Neural progenitor cell (in vitro differentiated cells): ENCODE data around the gene FOXL3. TPM values are rescaled to one million over a fixed set of nuclear protein-coding genes. Genes with fewer than 3 reads are reported as not detected.

ENCODE experiments used
- DNase-seq: peaks from one replicate; pipeline ENCODE4 v3.0.0-alpha.2; 2016; ENCODE audit warnings: low spot score
- H2AFZ ChIP-seq: fragments of 200-600 bp; sonication (generic); replicated peaks from 2 replicates; pipeline ENCODE4 v1.6.1; 2016; ENCODE audit warnings: antibody characterized with exemption
- H3F3A ChIP-seq: fragments of 200-600 bp; sonication (generic); 2 replicates; pipeline ENCODE4 v1.6.1; 2016; ENCODE audit warnings: antibody characterized with exemption, low read depth
- H3K27ac ChIP-seq: fragments of 200-600 bp; sonication (generic); 2 replicates; pipeline ENCODE4 v1.5.1; 2016; ENCODE audit warnings: mild to moderate bottlenecking
- H3K27me3 ChIP-seq: fragments of 200-600 bp; sonication (generic); 2 replicates; pipeline ENCODE4 v1.6.1; 2016; ENCODE audit warnings: mild to moderate bottlenecking, moderate library complexity
- H3K36me3 ChIP-seq: fragments of 200-600 bp; sonication (generic); 2 replicates; pipeline ENCODE4 v1.5.1; 2016
- H3K4me1 ChIP-seq: fragments of 200-600 bp; sonication (generic); 2 replicates; pipeline ENCODE4 v1.6.1; 2016; ENCODE audit warnings: mixed run types
- H3K4me2 ChIP-seq: fragments of 200-600 bp; sonication (generic); 2 replicates; pipeline ENCODE4 v1.6.1; 2016
- H3K4me3 ChIP-seq: fragments of 200-600 bp; sonication (generic); 2 replicates; pipeline ENCODE4 v1.5.1; 2016
- H3K79me2 ChIP-seq: fragments of 200-600 bp; sonication (generic); 2 replicates; pipeline ENCODE4 v1.6.1; 2016; ENCODE audit warnings: low read depth
- H3K9ac ChIP-seq: fragments of 200-600 bp; sonication (generic); 2 replicates; pipeline ENCODE4 v1.6.1; 2016
- H3K9me3 ChIP-seq: fragments of 200-600 bp; sonication (generic); 2 replicates; pipeline ENCODE4 v1.5.1; 2016; ENCODE audit warnings: low read depth
- H4K20me1 ChIP-seq: fragments of 200-600 bp; sonication (generic); 2 replicates; pipeline ENCODE4 v1.6.1; 2016; ENCODE audit warnings: low read depth
- H3K27ac Mint-ChIP-seq: 3 replicates; pipeline ENCODE4 v1.8.0; 2021; ENCODE audit warnings: mixed read lengths
- H3K27me3 Mint-ChIP-seq: 2 replicates; pipeline ENCODE4 v1.8.0; 2022; ENCODE audit warnings: low read depth, mild to moderate bottlenecking, inconsistent platforms, moderate library complexity, mixed read lengths; ENCODE audit not compliant: insufficient read depth
- H3K36me3 Mint-ChIP-seq: 3 replicates; pipeline ENCODE4 v1.8.0; 2021; ENCODE audit warnings: mixed read lengths
- H3K4me1 Mint-ChIP-seq: 3 replicates; pipeline ENCODE4 v1.8.0; 2021; ENCODE audit warnings: mixed read lengths
- H3K4me3 Mint-ChIP-seq: 3 replicates; pipeline ENCODE4 v1.8.0; 2021; ENCODE audit warnings: mild to moderate bottlenecking, moderate library complexity, mixed read lengths
- H3K9me3 Mint-ChIP-seq: 3 replicates; pipeline ENCODE4 v1.8.0; 2020; ENCODE audit warnings: mixed read lengths
- EZH2 ChIP-seq: fragments of 200-600 bp; sonication (generic); IDR thresholded peaks from 2 replicates; pipeline ENCODE4 v1.6.1; 2017; ENCODE audit warnings: antibody characterized with exemption, mild to moderate bottlenecking, moderate library complexity
- EZH2phosphoT487 ChIP-seq: fragments of 200-600 bp; sonication (generic); IDR thresholded peaks from 2 replicates; pipeline ENCODE4 v1.6.1; 2017; ENCODE audit warnings: antibody characterized with exemption
- total RNA-seq: library from RNA; depleted of rRNA; stranded (reverse); fragments of >200 nt; gene quantifications from 2 replicates; pipeline ENCODE4 v1.2.3, GENCODE V29; 2015; ENCODE audit warnings: low replicate concordance
- TF ChIP-seq, protein P1 (sequence below): fragments of 200-600 bp; sonication (generic); IDR thresholded peaks from 2 replicates; pipeline ENCODE4 v1.5.1; 2017; ENCODE audit warnings: antibody characterized with exemption, mild to moderate bottlenecking

The FOXL3 gene
- total RNA-seq, 1 donor from 2014 or later = not detected

DNA sequence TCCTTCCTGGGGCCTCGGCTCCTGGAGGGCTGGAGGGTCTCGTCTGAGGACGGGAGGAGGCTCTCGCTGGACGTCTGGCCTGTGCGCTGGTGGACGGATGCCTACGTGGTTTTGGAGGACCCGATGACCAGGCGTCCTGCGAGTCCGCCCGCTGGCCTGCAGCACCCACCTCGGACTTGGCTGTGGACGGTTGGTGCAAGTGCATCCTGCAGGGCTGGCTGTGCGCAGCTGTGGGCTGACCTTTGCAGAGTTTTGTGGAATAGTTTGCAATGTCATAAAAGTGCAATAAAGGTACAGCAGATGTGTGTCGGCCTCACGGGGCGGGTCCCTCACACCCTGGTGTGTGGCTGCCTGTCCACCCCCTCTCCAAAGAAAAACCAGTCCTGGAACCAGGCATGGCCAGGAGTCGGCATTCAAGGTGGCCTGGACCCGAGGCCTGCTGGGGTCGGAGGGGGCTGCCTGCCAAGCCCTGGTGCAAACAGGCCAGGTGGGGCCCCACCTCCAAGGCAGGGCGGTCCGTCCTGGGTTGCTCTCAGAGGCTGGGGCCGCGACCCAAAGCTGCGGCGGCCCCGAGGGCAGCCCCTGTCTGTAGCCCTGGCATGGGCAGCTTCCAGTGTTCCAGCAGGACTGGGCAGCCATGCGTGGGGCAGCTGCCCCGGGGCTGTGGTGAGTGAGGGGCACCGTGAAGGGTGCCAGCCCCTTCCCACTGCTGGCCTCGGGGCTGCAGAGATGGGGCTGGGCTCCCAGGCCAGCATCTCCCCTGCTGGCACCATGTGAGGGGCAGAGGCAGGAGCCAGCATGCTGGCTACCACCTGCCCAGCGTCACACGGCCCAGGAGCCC is 29.3 kb upstream of the FOXL3 start:
- H3K36me3 ChIP-seq = no peaks in the 10 kb centered on the region
- Mint-ChIP-seq H3K9me3 (peaks cover 20% of the 10 kb centered on the region), H3K27ac (no peak overlapping the region), H3K4me3 (no peak overlapping the region), H3K36me3 (peaks cover 17% of the 10 kb centered on the region), H3K27me3 (peaks cover 14% of the 10 kb centered on the region), H3K4me1 (peaks cover 2% of the 10 kb centered on the region)
- peaks cover 5% of the 10 kb centered on the region for H3K9me3 ChIP-seq
- no peak overlapping the region for H3K27ac ChIP-seq
- H3F3A ChIP-seq = peaks cover 8% of the 10 kb centered on the region
- H3K9ac ChIP-seq = no peak overlapping the region
- no peak for TF ChIP-seq EZH2
- TF ChIP-seq EZH2phosphoT487 = no peak
- TF ChIP-seq, protein P1, sequence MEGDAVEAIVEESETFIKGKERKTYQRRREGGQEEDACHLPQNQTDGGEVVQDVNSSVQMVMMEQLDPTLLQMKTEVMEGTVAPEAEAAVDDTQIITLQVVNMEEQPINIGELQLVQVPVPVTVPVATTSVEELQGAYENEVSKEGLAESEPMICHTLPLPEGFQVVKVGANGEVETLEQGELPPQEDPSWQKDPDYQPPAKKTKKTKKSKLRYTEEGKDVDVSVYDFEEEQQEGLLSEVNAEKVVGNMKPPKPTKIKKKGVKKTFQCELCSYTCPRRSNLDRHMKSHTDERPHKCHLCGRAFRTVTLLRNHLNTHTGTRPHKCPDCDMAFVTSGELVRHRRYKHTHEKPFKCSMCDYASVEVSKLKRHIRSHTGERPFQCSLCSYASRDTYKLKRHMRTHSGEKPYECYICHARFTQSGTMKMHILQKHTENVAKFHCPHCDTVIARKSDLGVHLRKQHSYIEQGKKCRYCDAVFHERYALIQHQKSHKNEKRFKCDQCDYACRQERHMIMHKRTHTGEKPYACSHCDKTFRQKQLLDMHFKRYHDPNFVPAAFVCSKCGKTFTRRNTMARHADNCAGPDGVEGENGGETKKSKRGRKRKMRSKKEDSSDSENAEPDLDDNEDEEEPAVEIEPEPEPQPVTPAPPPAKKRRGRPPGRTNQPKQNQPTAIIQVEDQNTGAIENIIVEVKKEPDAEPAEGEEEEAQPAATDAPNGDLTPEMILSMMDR = no peak
- no peak for DNase-seq
- H3K79me2 ChIP-seq = no peaks in the 10 kb centered on the region
- H4K20me1 ChIP-seq = no peaks in the 10 kb centered on the region
- no peak overlapping the region for H2AFZ ChIP-seq
- H3K27me3 ChIP-seq = no peaks in the 10 kb centered on the region
- H3K4me2 ChIP-seq = no peak overlapping the region
- H3K4me3 ChIP-seq = no peak overlapping the region
- no peaks in the 10 kb centered on the region for H3K4me1 ChIP-seq

DNA sequence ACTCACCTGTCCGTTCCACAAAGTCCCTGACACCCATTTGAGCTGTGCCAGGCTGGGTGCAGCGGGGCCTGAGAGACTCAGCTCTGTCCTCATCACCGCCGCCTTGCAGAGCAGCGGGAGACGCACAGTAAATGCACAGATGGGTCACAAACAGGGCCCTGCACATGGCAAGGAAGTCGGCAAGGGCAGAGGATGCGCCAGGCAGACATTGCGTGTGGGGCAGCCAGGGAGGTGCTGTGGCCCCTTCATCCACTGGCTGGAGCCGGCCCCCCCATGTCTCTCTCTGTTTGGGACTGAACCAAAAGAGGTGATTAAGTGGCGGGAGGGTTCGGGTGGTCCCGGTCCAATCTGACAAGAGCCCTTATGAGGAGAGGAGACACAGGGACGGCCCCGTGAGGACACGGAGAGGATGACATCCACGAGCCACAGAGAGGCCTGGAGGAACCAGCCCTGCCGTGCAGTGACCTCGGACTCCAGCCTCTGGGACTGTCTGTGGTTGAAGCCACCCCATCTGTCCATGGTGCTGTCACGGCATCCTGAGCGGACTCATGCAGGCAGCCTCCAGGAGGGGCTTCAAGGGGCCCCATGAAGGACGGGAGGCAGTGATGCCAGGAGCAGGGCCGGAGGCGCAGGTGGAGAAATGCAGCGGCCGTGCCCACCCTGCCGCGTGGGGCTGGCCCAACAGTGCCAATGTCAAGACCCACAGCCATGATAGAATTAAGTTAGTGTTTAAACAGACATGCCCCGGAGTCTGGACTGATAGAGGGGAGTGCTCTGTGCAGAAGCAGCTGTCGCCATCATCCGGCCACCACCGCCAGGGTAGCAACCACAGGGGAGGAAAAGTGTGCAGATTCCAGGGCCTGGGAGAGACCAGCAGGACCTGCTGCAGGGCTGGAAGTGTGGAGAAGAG is 28.4 kb upstream of the FOXL3 start:
- Histone ChIP-seq H3K4me2 (no peak overlapping the region), H2AFZ (no peak overlapping the region), H3K27ac (no peak overlapping the region), H3F3A (peaks cover 8% of the 10 kb centered on the region), H3K27me3 (no peaks in the 10 kb centered on the region), H4K20me1 (no peaks in the 10 kb centered on the region), H3K4me1 (no peaks in the 10 kb centered on the region), H3K36me3 (no peaks in the 10 kb centered on the region), H3K9me3 (peaks cover 5% of the 10 kb centered on the region), H3K79me2 (no peaks in the 10 kb centered on the region), H3K9ac (no peak overlapping the region), H3K4me3 (no peak overlapping the region)
- Mint-ChIP-seq H3K27me3 (peaks cover 14% of the 10 kb centered on the region), H3K9me3 (peaks cover 20% of the 10 kb centered on the region), H3K27ac (no peak overlapping the region), H3K4me1 (peaks cover 2% of the 10 kb centered on the region), H3K4me3 (no peak overlapping the region), H3K36me3 (peaks cover 16% of the 10 kb centered on the region)
- no peak for DNase-seq
- TF ChIP-seq EZH2 (no peak), EZH2phosphoT487 (no peak)
- TF ChIP-seq, protein P1 = no peak

DNA sequence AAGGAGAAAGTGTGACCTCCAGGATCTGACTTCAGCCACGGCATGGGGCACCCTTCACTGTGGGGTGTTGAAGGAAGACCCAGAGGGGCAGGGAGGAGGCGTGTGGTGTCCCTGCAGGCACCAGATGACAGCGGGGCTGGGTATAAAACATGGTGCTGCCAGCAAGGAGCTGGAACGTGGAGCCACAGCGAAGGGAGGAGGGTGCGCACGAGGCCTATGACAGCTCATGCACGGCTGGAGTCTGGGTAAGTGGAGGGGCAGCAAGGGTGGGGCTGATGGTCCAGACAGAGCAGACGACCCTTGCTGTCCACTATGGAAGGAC is 27.8 kb upstream of the FOXL3 start:
- H3K79me2 ChIP-seq = no peaks in the 10 kb centered on the region
- H2AFZ ChIP-seq = no peak overlapping the region
- H3K4me3 ChIP-seq = no peak overlapping the region
- H3K9me3 Mint-ChIP-seq = peaks cover 20% of the 10 kb centered on the region
- H3K9ac ChIP-seq = no peak overlapping the region
- TF ChIP-seq EZH2phosphoT487 (no peak), EZH2 (no peak)
- TF ChIP-seq, protein P1 = no peak
- peaks cover 2% of the 10 kb centered on the region for H3K4me1 Mint-ChIP-seq
- no peak overlapping the region for H3K4me3 Mint-ChIP-seq
- no peak overlapping the region for H3K27ac ChIP-seq
- no peak overlapping the region for H3K4me2 ChIP-seq
- H3K27ac Mint-ChIP-seq = no peak overlapping the region
- peaks cover 14% of the 10 kb centered on the region for H3K27me3 Mint-ChIP-seq
- H4K20me1 ChIP-seq = no peaks in the 10 kb centered on the region
- no peak for DNase-seq
- peaks cover 8% of the 10 kb centered on the region for H3F3A ChIP-seq
- H3K36me3 ChIP-seq = no peaks in the 10 kb centered on the region
- no peaks in the 10 kb centered on the region for H3K27me3 ChIP-seq
- H3K36me3 Mint-ChIP-seq = peaks cover 13% of the 10 kb centered on the region
- no peaks in the 10 kb centered on the region for H3K4me1 ChIP-seq
- peaks cover 5% of the 10 kb centered on the region for H3K9me3 ChIP-seq
